ENCODE data around the gene CLCNKB.
"Not testable (repeated sequence)": the region's sequence is repeated elsewhere in the genome, so short reads cannot be mapped to it uniquely, and the experiment has no call there.

Gene CLCNKB

DNA sequence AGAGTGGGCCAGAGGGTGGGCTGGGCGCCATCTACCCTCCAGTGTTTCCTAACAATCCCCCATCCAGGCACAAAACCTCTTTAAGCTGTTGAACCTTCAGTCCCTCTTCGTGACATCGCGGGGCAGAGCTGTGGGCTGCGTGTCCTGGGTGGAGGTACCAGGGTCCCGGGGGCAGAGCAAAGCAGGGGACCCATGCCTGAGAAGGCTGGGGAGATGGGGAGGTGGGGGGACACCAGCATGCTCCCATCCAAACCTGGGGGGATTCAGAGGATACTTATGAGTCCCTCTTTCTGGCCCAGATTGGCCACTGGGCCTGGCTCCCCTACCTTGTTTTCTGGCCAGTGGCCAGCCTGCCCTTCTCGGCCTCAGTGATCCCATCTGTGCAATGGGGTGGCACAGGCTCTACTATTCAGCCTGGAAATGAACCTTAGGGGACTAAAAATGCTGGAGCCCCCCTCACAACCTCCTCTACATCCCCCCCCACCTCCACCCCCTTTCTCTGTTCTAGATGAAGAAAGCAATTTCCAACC, 10.4 kb upstream of the CLCNKB start:
- DNase-seq (ENCODE audit: low read depth), result not testable (repeated sequence)

DNA sequence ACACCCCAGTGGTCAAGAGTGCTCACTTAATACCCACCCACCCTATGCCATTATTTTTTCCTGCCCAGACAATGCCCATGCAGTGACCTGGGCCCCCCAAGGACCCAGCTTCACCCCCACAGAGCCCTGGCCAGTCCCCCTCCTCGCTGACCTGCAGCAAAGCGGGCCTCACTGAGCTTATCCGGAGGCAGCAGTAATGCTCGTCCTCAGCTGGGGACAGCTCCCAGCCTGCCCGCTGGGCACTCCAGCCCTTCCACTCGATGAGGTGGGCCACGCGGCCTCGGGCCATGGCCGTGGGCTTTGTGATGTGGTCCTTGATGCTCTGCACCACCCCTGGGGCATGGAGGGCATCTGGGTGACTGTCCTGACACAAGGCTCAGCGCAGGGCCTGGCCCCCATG, 7.1 kb upstream of the CLCNKB start:
- not testable (repeated sequence) for DNase-seq (ENCODE audit: low read depth)

DNA sequence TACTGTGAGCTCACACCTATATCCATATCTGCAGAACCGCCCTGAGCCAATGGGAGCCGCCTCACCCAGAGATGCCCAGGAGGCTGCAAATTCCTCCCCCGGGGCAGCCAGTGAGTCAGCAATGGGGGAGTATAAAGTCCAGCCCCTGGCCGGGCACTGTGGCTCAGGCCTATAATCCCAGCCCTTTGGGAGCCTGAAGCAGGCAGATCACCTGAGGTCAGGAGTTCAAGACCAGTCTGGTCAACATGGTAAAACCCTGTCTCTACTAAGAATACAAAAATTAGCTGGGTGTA, 5.0 kb upstream of the CLCNKB start:
- no peak for DNase-seq (ENCODE audit: low read depth)

DNA sequence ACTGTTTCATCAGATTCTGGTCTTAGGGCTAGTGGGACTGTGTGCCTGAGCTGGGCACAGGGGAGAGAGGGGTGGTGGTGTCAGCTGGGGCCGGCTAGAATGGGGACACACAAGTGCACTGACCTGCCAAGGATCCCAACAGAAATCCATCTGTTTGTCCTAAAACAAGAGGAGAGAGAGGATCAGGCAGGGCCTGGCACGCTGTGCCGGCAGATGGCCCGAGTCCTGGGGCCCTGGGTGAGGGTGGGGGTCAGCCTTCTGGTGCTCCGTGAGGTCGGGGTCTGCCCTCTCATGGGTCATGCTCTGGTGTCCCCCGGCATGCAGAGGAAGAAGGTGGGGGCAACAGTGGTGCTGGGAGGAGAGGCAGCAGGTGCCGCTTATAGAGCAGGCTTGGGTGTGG, 3.7 kb upstream of the CLCNKB start:
- DNase-seq (ENCODE audit: low read depth), result not testable (repeated sequence)

DNA sequence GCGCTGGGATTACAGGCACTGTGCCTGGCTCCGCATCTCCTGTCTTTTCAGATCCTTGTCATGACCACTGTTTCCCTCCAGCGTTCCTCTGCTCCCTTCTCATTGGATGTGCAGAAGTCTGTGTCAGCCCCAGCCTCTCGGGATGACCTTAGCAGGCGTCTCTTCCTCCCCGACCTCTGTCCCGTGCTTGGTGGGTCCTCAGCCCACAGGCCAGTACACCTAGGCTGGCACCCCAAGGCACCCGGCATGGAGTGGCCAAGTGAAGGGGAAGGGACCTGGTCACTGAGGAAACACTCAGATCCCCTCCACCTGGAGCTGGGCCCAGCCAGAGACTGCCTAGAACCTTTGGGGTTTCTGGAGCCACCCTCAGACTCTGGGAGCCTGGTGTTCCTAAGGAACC, 2.4 kb upstream of the CLCNKB start:
- no peak for DNase-seq (ENCODE audit: low read depth)

DNA sequence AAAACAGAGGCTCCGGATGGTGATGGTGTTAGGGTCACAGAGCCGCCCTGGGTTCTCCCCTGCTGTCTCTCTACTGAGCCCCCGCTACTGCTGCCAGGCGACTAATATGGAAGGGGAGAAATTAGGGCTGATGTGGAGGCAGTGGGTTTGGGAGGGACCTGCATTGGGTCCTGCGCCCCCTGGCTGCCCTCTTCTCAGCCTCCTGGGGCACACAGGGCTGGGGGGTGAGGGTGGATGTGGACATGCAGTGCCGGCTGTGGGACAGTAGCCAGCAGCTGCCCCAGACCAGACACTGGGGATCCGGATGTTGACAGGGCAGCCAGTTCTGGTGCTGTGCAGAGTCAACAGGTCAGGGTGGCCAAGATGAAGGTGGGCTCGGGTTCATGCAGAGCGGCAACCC, 1.5 kb upstream of the CLCNKB start:
- DNase-seq (ENCODE audit: low read depth), result no peak

DNA sequence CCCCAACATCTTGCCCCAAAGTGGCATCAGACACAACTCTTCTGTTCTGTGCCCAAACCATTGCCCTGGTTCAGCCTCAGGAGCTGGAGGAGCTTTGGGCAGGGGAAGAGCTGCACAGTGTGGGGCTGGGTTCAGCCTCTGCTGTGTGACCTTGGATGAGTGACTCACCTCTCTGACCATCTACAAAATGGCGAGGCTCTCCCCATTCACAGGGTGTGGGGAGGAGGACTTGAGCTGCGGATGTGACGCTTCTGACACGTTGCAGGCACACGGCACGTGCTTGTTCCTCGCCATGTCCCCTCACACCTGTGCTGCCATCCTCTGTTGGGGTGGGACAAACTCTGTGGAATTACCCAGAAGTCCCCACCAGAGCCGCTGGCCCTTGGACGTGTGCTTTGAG, 928 bp upstream of the CLCNKB start:
- DNase-seq (ENCODE audit: low read depth), result not testable (repeated sequence)

DNA sequence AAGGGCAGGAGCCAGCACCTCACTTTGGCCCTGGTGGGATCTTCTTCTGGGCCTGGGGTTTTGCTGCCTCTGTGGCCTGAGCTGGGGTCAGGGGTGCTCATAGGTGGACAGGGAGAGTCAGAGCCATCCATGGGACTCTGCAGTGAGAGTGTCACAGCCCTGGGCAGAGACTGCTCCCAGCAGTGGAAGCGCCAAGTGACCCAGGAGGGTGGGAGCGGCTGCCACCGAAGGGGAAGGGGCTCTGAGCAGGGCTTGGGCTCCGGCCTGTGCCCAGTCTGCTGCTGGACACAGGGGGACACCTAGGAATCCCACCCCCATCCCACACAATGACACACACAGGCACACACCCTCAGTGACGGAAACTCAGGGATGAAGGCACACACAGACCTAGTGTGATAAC, 368 bp downstream of the CLCNKB start:
- DNase-seq (ENCODE audit: low read depth), result no peak

DNA sequence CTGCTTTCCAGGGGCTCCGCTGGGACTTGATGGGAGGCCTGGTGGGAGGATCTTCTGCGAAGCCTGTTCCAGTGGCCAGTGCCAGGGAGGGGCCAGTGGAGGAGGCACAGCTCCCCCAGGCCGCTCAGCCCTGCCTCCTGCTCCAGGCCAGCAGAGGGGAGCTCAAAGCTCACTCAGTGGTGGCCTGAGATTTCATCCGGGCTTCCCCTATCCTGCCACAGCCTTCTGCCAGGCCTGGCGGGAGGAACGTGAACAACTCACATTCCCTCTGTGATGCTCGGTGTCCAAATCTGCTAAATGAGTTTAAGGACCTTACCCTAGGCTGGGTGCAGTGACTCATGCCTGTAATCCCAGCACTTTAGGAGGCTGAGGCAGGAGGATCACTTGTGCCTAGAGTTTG, 3.3 kb downstream of the CLCNKB start:
- DNase-seq (ENCODE audit: low read depth), result no peak

DNA sequence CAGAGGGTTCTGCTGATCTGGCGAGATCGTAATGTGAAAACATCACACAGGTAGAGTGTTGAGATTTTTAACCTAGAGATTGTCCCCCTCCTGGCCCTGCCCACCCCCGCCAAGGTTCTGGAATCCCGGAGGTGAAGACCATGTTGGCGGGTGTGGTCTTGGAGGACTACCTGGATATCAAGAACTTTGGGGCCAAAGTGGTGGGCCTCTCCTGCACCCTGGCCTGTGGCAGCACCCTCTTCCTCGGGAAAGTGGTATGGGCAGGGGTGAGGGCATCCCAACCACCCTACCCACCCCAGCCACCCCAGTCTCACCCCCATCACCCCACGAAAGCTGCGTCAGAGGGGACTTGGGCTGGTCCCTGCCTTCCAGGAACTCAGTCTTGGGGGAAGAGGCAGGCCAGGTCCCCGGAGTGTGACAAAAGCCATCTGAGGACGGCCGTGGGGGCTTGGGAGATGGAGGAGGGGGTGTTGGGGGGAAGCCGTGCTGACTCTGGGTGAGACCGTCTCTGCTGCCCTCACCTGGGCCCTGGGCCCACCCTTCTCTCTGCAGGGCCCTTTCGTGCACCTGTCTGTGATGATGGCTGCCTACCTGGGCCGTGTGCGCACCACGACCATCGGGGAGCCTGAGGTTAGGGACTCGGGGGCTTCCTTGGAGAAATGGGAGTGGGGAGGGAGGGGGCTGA, 4.4 kb downstream of the CLCNKB start:
- DNase-seq (ENCODE audit: low read depth), result no peak

DNA sequence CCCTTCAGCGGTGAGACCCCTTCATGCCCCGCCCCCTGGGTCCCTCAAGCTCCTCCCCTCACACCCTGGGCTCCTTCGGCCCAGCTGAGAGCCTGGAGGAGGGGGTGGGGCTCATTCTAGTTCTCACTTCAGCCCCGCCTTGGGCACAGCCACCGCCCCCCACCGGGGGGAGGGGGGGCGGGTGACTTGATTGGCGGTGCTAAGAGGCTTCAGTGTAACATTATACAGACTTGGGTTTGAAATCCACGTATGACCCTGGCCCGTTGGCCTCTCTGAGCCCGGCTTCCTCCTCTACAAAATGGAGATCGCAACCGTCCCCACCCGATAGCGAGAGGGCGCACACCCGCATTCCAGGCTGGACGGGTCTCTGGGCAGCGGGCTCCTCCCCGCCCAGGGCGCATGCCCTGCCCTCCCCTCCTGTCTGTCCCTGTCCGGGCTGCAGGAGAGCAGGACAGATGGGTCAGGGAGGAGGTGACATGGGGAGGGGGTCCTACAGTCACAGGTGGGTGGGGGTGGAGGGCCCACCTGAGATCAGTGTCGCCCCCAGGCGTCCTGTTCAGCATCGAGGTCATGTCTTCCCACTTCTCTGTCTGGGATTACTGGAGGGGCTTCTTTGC, 5.1 kb downstream of the CLCNKB start:
- peak; percentile 14 for DNase-seq (ENCODE audit: low read depth)

DNA sequence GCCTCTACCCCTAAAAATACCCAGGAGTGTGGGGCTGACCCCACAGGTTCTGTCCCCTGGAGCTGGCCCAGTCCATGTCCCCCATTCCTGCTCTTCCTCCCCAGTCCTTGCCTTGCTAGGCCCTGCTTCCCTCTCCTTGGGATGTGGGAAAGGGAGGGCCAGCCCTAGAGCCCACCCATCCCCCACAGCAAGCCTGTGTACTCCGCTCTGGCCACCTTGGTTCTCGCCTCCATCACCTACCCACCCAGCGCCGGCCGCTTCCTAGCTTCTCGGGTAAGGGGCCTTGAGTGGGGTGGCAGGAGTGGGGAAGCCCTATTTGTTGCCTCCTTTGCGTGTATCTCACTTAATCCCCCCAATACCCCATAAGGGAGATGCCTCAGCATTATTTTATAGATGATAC, 6.7 kb downstream of the CLCNKB start:
- DNase-seq (ENCODE audit: low read depth), result no peak

DNA sequence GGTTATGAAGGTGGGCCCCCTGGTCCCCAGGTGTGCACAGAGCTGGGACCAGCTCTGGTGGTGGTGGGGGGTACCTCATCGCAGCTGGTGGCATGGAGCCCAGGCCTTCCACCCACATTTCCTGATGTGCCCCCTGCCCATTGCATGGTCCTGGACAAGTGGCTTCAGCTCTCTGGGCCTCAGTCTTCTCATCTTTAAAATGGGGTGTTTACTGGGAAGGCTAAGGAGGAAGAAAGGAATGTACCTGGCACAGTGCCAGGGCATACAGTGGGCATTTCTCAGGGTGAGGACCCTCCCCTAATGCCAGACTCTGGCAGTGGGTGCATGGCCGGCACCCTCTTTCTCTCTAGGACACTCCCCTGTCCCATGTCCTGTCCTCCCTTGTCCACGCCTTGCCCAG, 7.5 kb downstream of the CLCNKB start:
- no peak for DNase-seq (ENCODE audit: low read depth)

DNA sequence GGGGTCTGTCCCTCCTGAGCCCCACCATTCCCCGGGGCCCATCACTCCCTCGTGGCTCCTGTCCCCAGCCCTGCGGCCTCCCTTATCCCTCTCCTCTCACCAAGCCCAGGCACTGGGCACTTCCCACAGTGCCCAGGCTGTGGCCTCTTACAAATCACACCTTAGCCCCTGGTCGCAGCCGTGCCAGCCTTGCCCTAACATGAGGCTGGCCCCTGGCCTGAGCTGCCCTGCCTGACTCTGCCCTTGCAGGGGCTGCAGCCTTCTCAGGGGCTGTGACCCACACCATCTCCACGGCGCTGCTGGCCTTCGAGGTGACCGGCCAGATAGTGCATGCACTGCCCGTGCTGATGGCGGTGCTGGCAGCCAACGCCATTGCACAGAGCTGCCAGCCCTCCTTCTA, 8.4 kb downstream of the CLCNKB start:
- not testable (repeated sequence) for DNase-seq (ENCODE audit: low read depth)

DNA sequence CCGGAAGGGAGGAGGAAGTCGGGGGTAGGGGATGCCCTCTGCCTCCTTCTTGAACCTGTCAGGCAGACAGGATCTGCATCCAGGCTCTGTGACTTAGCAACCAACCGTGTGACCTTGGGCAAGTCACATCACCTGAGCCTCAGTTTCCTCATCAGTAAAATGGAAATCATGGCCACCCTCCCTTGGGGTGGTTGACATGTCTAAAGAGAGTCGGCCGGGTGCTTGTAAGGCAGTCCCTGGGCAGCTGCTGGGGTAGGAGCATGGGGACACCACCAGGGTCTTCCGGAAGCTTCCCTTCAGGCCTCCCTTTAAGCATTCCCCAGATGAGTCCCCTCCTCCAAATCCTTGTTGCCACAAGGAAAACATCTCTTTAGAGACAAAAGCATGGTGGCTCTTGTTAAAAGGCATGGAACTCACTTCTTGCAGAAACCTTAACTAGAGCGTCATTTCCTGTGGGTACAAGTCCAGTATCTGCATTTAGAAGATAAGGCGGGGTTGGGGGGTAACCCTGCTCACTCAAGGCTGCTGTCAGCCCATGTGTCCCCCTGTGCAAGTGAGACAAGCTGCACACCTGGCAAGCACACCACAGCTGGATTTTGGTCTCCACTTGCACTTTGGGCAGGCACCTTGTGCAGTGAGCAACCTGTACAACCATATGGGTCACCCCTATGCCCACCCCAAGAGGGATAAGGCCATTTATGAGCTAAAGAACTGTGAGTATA, 10.4 kb downstream of the CLCNKB start:
- DNase-seq (ENCODE audit: low read depth), result no peak

DNA sequence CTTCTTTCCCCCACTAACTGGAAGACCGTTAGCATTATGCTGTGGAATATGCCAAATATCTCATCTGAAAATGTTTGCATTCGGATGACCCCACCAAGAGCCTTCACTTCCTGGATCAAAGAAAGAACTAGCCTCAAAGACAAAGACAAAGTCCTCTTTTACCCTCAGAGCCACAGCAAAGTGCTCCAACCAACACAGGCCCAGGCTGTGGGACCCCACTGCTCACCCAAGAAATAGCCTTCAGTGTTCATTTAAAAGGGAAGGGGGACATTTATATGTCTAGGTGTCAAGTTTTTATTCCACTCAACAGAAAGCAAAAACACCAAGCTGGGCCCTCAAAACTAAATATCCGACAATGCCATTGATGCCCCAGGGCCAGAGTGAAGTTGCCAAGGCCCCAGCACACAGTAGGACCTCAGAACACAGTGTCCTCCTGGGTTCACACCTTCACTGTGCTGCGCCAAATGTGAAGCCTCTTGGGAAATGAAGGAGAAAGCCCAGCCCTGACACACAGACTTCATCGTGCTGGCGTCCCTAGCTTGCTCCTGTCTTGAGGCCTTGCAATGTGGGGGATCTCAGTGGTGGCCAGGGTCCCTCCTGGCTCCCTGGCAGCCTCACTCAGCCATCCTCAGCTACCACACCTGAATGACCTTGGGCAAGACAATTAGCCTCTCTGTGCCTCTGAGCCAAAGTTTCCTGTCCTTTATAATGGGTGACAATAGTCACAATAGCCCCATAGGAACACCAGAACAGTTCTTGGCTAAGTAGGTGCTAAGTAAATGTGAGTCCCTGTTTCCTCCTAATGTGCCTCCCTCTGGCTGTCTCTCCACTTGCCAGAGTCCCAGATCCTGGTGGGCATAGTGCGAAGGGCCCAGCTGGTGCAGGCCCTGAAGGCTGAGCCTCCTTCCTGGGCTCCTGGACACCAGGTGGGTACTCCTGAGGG, 11.3 kb downstream of the CLCNKB start:
- DNase-seq (ENCODE audit: low read depth), result no peak

DNA sequence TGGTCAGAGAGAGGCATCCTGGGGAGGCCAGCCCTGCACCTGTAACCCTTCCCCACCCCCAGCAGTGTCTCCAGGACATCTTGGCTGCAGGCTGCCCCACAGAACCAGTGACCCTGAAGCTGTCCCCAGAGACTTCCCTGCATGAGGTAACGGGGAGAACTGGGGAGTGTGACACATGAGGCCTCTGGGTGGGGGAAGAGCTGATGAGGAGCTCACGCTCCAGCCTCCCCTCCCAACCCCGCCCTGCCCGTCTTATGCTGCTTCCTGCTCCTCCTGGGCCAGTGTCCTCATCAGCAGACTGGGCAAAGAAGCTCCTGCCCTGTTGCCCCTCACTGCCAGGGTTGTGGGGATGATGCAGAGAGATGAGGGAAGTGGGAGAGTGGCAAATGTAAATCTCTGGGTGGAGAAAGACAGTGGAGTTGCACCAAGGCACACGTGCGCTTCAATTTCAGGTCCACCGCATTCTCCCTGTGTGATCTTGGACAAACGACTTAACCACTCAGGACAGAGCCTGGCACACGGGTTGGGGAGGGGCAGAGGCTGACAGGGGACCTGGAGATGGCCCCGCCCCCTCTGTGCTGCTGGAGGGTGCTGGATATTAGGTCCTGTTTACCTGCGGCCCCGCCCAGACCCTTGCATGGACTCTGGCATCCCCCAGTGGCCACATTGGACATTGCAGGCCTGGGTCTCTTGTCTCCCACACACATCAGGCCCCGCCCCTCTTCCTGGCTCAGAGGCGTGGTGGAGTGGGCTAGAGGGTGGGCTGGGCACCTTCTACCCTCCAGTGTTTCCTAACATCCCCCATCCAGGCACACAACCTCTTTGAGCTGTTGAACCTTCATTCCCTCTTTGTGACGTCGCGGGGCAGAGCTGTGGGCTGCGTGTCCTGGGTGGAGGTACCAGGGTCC, 12.3 kb downstream of the CLCNKB start:
- DNase-seq (ENCODE audit: low read depth), result peak; percentile 75

DNA sequence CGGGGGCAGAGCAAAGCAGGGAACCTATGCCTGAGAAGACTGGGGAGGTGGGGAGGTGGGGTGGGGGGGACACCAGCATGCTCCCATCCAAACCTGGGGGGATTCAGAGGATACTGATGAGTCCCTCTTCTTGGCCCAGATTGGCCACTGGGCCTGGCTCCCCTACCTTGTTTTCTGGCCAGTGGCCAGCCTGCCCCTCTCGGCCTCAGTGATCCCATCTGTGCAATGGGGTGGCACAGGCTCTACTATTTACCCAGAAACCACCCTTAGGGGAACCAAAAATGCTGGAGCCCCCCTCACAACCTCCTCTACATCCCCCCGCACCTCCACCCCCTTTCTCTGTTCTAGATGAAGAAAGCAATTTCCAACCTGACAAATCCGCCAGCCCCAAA, 12.9 kb downstream of the CLCNKB start:
- DNase-seq (ENCODE audit: low read depth), result not testable (repeated sequence)

DNA sequence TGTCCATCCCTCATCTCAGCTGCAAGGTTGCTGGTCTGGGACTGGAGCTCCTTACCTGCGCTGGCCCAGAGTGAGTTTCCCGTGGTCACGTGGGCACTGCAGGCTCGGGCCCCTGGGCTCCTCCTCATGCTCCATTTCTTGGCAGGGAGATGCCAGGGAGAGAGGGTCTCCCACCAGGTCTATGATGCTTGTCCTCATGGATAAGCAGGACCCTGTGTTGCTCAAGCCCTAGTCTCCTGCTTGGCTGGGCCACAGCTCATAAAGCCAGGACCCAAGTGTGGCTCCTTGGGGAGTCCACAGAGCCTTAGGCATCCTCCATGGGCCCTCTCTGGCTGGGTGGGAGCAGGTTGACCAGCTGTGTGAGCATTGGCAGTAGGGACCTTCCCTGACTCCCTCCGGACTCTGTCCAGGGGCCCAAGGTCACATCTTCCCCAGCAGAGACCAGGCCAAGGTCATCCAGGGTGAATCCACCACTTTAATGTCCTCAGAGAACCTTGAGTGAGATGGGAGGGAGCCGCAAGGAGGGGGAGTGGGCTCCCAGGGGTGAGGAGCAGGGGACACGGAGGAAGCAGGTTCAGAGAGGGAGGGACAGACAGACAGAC, 13.8 kb downstream of the CLCNKB start:
- not testable (repeated sequence) for DNase-seq (ENCODE audit: low read depth)

DNA sequence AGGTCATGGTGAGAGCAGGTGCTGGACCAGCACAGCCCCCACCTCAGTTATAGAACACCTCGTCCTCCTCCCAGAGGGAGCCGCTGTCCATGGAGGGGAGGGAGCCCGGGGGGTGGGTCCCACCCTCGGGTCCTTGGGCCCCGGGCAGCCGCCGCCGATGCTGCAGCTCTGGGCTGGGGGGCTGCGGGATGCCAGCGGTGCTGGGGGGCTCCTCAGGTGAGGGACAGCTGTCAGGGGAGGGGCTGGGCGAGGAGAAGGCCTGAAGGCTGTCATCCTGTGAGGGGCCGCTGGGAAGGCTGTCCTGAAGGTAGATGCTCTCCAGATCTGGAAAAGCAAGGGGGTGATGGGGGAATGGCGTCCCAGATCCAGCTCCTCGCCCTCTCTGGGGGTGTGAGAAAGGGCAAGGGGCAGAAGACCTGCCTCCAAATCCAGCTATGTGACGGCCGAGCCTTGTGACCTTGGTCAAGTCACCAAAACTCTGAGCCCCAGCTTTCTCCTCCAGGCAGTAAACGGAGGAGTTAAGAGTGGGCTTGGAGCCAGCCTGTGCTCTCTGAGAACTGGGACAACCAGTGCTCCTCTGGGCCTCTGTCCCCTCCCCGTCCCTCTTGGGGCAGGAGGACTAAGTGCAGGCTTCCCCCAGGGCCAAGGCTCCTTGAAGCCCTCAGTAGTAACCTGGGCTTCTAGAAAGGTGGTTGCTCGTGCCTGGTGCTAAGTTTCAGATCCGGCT, 15.0 kb downstream of the CLCNKB start:
- DNase-seq (ENCODE audit: low read depth), result not testable (repeated sequence)
